NB4 (cell line): Measurements from ENCODE around the gene FRMPD1.

Experiments
- MYC ChIP-seq: IDR thresholded peaks from 2 replicates; pipeline ENCODE4 v1.6.1; 2011; ENCODE audit warnings: low read depth, low read length
- TF ChIP-seq, protein P1 (sequence below): IDR thresholded peaks from 2 replicates; pipeline ENCODE4 v1.6.1; 2011; ENCODE audit warnings: low read depth, low read length

DNA sequence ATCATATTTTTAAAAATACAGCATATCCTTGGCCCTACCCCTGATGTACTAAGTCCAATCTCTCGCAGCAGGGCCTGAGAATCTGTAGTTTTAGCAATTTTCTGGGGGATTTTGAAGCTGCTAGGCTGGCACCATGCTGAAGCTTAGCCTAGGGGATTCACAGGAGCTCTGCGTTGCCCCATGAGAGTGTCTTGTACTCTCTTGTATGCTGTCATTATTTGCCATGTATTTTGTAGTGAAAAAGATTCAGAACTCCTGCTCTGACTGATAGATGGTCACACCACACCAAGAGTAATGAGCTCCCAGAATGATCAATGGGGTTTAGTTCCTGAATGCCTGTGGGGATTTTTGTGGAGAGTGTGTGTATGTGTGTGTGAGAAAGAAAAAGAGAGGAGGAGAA lies 82.2 kb downstream of the FRMPD1 start:
- TF ChIP-seq, protein P1, sequence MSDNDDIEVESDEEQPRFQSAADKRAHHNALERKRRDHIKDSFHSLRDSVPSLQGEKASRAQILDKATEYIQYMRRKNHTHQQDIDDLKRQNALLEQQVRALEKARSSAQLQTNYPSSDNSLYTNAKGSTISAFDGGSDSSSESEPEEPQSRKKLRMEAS = no peak
- no peak for TF ChIP-seq MYC
